Measurements from ENCODE around the gene SLC17A4.

SLC17A4 gene

GRCh38 chr6:25830458-25830857 lies 75.9 kb downstream of the SLC17A4 start:
- DNase-seq = no peak
